SK-N-SH treated with all-trans-retinoic acid at 6 μM for 48 hours (cell line): Measurements from ENCODE around the gene CFAP58.

ENCODE experiments used
- ATAC-seq: fragments of 200-7000 bp; cut with Tn5 transposase; 3 replicates; pipeline ENCODE4 v1.9.1; 2020; ENCODE audit warnings: mild to moderate bottlenecking, moderate library complexity
- ARNTL ChIP-seq: fragments of 450-650 bp; formaldehyde crosslinking; IDR thresholded peaks from 2 replicates; pipeline ENCODE4 v1.5.0; 2020; ENCODE audit warnings: low read depth, mild to moderate bottlenecking, moderate library complexity, borderline replicate concordance
- BACH2 ChIP-seq: fragments of 250-450 bp; sonication (Bioruptor Pico); IDR thresholded peaks from 2 replicates; pipeline ENCODE4 v1.9.0; 2021; ENCODE audit warnings: mild to moderate bottlenecking, borderline replicate concordance
- CREB5 ChIP-seq: fragments of 250-450 bp; sonication (Bioruptor Pico); IDR thresholded peaks from 2 replicates; pipeline ENCODE4 v1.5.1; 2020; ENCODE audit warnings: low read depth, mild to moderate bottlenecking, moderate library complexity
- CSDC2 ChIP-seq: fragments of 250-450 bp; sonication (Bioruptor Pico); IDR thresholded peaks from 2 replicates; pipeline ENCODE4 v1.5.0; 2020; ENCODE audit warnings: mild to moderate bottlenecking, moderate library complexity
- ESRRG ChIP-seq: fragments of 250-450 bp; sonication (Bioruptor Pico); IDR thresholded peaks from 2 replicates; pipeline ENCODE4 v1.6.1; 2021; ENCODE audit warnings: mild to moderate bottlenecking
- GLIS3 ChIP-seq: fragments of 250-450 bp; sonication (Bioruptor Pico); IDR thresholded peaks from 2 replicates; pipeline ENCODE4 v1.5.0; 2020; ENCODE audit warnings: mild to moderate bottlenecking, moderate library complexity
- ISL1 ChIP-seq: fragments of 250-450 bp; sonication (Bioruptor Pico); IDR thresholded peaks from 2 replicates; pipeline ENCODE4 v2.1.2; 2022; ENCODE audit warnings: mild to moderate bottlenecking, moderate library complexity
- OSR1 ChIP-seq: fragments of 250-450 bp; sonication (Bioruptor Pico); IDR thresholded peaks from 2 replicates; pipeline ENCODE4 v1.8.0; 2022; ENCODE audit warnings: moderate library complexity, mild to moderate bottlenecking, inconsistent platforms
- PATZ1 ChIP-seq: fragments of 250-450 bp; sonication (Bioruptor Pico); IDR thresholded peaks from 2 replicates; pipeline ENCODE4 v1.8.0; 2020; ENCODE audit warnings: mild to moderate bottlenecking, moderate library complexity, borderline replicate concordance
- PPARA ChIP-seq: fragments of 250-450 bp; sonication (Bioruptor Pico); IDR thresholded peaks from 2 replicates; pipeline ENCODE4 v1.5.0; 2020; ENCODE audit warnings: mild to moderate bottlenecking, borderline replicate concordance
- RARB ChIP-seq: fragments of 250-450 bp; sonication (Bioruptor Pico); IDR thresholded peaks from 2 replicates; pipeline ENCODE4 v1.8.0; 2021; ENCODE audit warnings: mild to moderate bottlenecking, moderate library complexity
- TOX ChIP-seq: fragments of 250-450 bp; sonication (Bioruptor Pico); IDR thresholded peaks from 2 replicates; pipeline ENCODE4 v1.8.0; 2021; ENCODE audit warnings: mild to moderate bottlenecking, moderate library complexity, borderline replicate concordance
- ZC3H10 ChIP-seq: fragments of 250-450 bp; sonication (Bioruptor Pico); IDR thresholded peaks from 2 replicates; pipeline ENCODE4 v1.5.1; 2021; ENCODE audit warnings: mild to moderate bottlenecking, moderate library complexity
- ZFP30 ChIP-seq: fragments of 450-650 bp; formaldehyde crosslinking; IDR thresholded peaks from 2 replicates; pipeline ENCODE4 v1.5.0; 2022; ENCODE audit warnings: mild to moderate bottlenecking, moderate library complexity
- ZNF565 ChIP-seq: fragments of 450-650 bp; formaldehyde crosslinking; conservative IDR thresholded peaks from 2 replicates; pipeline ENCODE4 v1.5.0; 2020; ENCODE audit warnings: low read depth, mild to moderate bottlenecking, moderate library complexity
- ZNF70 ChIP-seq: fragments of 450-650 bp; formaldehyde crosslinking; IDR thresholded peaks from 2 replicates; pipeline ENCODE4 v1.5.0; 2020; ENCODE audit warnings: mild to moderate bottlenecking, moderate library complexity
- ZNF8 ChIP-seq: fragments of 450-650 bp; formaldehyde crosslinking; IDR thresholded peaks from 2 replicates; pipeline ENCODE4 v1.5.0; 2020; ENCODE audit warnings: mild to moderate bottlenecking, moderate library complexity
- TF ChIP-seq, protein P1 (sequence below): fragments of 250-450 bp; sonication (Bioruptor Pico); IDR thresholded peaks from 2 replicates; pipeline ENCODE4 v1.5.0; 2020; ENCODE audit warnings: mild to moderate bottlenecking, moderate library complexity
- TF ChIP-seq, protein P2 (sequence below): fragments of 250-450 bp; sonication (Bioruptor Pico); IDR thresholded peaks from 2 replicates; pipeline ENCODE4 v1.8.0; 2021; ENCODE audit warnings: low read depth, mild to moderate bottlenecking, moderate library complexity, borderline replicate concordance
- TF ChIP-seq, protein P3 (sequence below): fragments of 250-450 bp; sonication (Bioruptor Pico); IDR thresholded peaks from 2 replicates; pipeline ENCODE4 v1.5.1; 2021; ENCODE audit warnings: mild to moderate bottlenecking, moderate library complexity

CFAP58 gene

GRCh38 chr10:104447331-104447730, 93.7 kb downstream of the CFAP58 start:
- no peak for ATAC-seq

GRCh38 chr10:104447906-104448305, 94.3 kb downstream of the CFAP58 start:
- TF ChIP-seq BACH2 (CRISPR knock-in tag) (no peak), ZC3H10 (CRISPR knock-in tag) (no peak), ZNF8 (no peak), CSDC2 (no peak), ZNF565 (CRISPR knock-in tag) (no peak), OSR1 (CRISPR knock-in tag) (no peak), ISL1 (CRISPR knock-in tag) (no peak), ARNTL (CRISPR knock-in tag) (no peak), RARB (no peak), ESRRG (CRISPR knock-in tag) (no peak), TOX (CRISPR knock-in tag) (no peak), GLIS3 (CRISPR knock-in tag) (no peak)
- TF ChIP-seq, protein P1, sequence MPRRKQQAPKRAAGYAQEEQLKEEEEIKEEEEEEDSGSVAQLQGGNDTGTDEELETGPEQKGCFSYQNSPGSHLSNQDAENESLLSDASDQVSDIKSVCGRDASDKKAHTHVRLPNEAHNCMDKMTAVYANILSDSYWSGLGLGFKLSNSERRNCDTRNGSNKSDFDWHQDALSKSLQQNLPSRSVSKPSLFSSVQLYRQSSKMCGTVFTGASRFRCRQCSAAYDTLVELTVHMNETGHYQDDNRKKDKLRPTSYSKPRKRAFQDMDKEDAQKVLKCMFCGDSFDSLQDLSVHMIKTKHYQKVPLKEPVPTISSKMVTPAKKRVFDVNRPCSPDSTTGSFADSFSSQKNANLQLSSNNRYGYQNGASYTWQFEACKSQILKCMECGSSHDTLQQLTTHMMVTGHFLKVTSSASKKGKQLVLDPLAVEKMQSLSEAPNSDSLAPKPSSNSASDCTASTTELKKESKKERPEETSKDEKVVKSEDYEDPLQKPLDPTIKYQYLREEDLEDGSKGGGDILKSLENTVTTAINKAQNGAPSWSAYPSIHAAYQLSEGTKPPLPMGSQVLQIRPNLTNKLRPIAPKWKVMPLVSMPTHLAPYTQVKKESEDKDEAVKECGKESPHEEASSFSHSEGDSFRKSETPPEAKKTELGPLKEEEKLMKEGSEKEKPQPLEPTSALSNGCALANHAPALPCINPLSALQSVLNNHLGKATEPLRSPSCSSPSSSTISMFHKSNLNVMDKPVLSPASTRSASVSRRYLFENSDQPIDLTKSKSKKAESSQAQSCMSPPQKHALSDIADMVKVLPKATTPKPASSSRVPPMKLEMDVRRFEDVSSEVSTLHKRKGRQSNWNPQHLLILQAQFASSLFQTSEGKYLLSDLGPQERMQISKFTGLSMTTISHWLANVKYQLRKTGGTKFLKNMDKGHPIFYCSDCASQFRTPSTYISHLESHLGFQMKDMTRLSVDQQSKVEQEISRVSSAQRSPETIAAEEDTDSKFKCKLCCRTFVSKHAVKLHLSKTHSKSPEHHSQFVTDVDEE (CRISPR knock-in tag), result no peak
- ATAC-seq, result no peak

More at GRCh38 chr10:104447331-104447730, 93.7 kb downstream of the CFAP58 start:
- no peak for TF ChIP-seq PPARA (CRISPR knock-in tag)
- no peak for TF ChIP-seq CSDC2
- no peak for TF ChIP-seq BACH2 (CRISPR knock-in tag)
- no peak for TF ChIP-seq GLIS3 (CRISPR knock-in tag)
- TF ChIP-seq, protein P2, sequence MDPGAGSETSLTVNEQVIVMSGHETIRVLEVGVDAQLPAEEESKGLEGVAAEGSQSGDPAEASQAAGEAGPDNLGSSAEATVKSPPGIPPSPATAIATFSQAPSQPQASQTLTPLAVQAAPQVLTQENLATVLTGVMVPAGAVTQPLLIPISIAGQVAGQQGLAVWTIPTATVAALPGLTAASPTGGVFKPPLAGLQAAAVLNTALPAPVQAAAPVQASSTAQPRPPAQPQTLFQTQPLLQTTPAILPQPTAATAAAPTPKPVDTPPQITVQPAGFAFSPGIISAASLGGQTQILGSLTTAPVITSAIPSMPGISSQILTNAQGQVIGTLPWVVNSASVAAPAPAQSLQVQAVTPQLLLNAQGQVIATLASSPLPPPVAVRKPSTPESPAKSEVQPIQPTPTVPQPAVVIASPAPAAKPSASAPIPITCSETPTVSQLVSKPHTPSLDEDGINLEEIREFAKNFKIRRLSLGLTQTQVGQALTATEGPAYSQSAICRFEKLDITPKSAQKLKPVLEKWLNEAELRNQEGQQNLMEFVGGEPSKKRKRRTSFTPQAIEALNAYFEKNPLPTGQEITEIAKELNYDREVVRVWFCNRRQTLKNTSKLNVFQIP, result no peak
- no peak for TF ChIP-seq ZFP30 (CRISPR knock-in tag)

DNA sequence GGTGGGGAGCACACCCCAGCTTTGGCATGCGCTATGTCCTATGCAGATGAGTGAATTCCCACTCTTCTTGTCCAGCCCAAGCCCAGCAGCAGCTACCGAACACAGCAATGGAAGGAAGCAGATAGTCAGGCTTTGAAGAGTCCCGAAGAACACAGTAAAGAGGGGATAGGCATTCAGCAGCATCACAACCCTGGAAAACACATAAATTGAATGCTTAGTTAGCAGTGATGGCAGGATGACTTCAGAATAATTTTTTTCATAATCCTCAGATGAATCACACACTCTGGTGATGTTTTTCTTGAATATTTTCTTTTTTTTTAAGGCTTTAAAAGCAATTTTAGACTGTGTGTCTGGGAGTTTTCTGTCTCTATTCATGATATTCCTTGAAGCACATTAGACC, 95.8 kb downstream of the CFAP58 start:
- TF ChIP-seq ISL1 (CRISPR knock-in tag) (peak; percentile 73), ARNTL (CRISPR knock-in tag) (no peak)
- ATAC-seq, result peak; percentile 85

GRCh38 chr10:104450490-104450889, 96.9 kb downstream of the CFAP58 start:
- no peak for ATAC-seq

More at GRCh38 chr10:104450490-104450889, 96.9 kb downstream of the CFAP58 start:
- TF ChIP-seq, protein P3, sequence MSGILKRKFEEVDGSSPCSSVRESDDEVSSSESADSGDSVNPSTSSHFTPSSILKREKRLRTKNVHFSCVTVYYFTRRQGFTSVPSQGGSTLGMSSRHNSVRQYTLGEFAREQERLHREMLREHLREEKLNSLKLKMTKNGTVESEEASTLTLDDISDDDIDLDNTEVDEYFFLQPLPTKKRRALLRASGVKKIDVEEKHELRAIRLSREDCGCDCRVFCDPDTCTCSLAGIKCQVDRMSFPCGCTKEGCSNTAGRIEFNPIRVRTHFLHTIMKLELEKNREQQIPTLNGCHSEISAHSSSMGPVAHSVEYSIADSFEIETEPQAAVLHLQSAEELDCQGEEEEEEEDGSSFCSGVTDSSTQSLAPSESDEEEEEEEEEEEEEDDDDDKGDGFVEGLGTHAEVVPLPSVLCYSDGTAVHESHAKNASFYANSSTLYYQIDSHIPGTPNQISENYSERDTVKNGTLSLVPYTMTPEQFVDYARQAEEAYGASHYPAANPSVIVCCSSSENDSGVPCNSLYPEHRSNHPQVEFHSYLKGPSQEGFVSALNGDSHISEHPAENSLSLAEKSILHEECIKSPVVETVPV (CRISPR knock-in tag), result no peak
- TF ChIP-seq OSR1 (CRISPR knock-in tag), result no peak
- no peak for TF ChIP-seq ZNF8
- TF ChIP-seq, protein P1 (CRISPR knock-in tag), result no peak
- TF ChIP-seq, protein P2, result no peak
- TF ChIP-seq PPARA (CRISPR knock-in tag), result no peak
- no peak for TF ChIP-seq CREB5 (CRISPR knock-in tag)
- TF ChIP-seq PATZ1 (CRISPR knock-in tag), result no peak
- TF ChIP-seq ZNF565 (CRISPR knock-in tag), result no peak
- no peak for TF ChIP-seq CSDC2
- no peak for TF ChIP-seq ZC3H10 (CRISPR knock-in tag)
- TF ChIP-seq ARNTL (CRISPR knock-in tag), result no peak
- no peak for TF ChIP-seq ZNF70 (CRISPR knock-in tag)
- TF ChIP-seq RARB, result no peak
- TF ChIP-seq GLIS3 (CRISPR knock-in tag), result no peak
- TF ChIP-seq ISL1 (CRISPR knock-in tag), result no peak
- TF ChIP-seq ESRRG (CRISPR knock-in tag), result no peak
- TF ChIP-seq ZFP30 (CRISPR knock-in tag), result no peak
